Endodermal cell (in vitro differentiated cells): Measurements from ENCODE around the gene GLRA2. TPM values are rescaled to one million over a fixed set of nuclear protein-coding genes. Genes with fewer than 3 reads are reported as not detected.

Source experiments
- DNase-seq: peaks from one replicate; pipeline ENCODE4 v3.0.0-alpha.2; 2017
- H3K27ac ChIP-seq: 2 replicates; pipeline ENCODE4 v1.5.1; 2013; ENCODE audit warnings: mild to moderate bottlenecking, low read depth, low read length, moderate library complexity
- H3K27me3 ChIP-seq: 2 replicates; pipeline ENCODE4 v1.6.1; 2013; ENCODE audit warnings: mild to moderate bottlenecking, low read length, moderate library complexity; ENCODE audit not compliant: insufficient read depth, control insufficient read depth, poor library complexity, severe bottlenecking
- H3K36me3 ChIP-seq: 2 replicates; pipeline ENCODE4 v1.7.0; 2013; ENCODE audit warnings: mild to moderate bottlenecking, low read length, moderate library complexity; ENCODE audit not compliant: control insufficient read depth, insufficient read depth
- H3K4me1 ChIP-seq: one replicate; pipeline ENCODE4 v1.7.0; 2013; ENCODE audit warnings: low read length; ENCODE audit not compliant: control insufficient read depth, insufficient read depth
- H3K4me3 ChIP-seq: 2 replicates; pipeline ENCODE4 v1.5.1; 2013; ENCODE audit warnings: mild to moderate bottlenecking, low read length, moderate library complexity
- H3K9ac ChIP-seq: 2 replicates; pipeline ENCODE4 v1.6.1; 2013; ENCODE audit warnings: mild to moderate bottlenecking, low read length, moderate library complexity; ENCODE audit not compliant: poor library complexity, severe bottlenecking; ENCODE audit errors: extremely low read depth
- H3K9me3 ChIP-seq: 2 replicates; pipeline ENCODE4 v1.6.1; 2013; ENCODE audit warnings: mild to moderate bottlenecking, low read length, moderate library complexity; ENCODE audit not compliant: control insufficient read depth
- H3K27ac Mint-ChIP-seq: 2 replicates; pipeline ENCODE4 v1.8.0; 2020; ENCODE audit warnings: mixed read lengths
- H3K27me3 Mint-ChIP-seq: 2 replicates; pipeline ENCODE4 v1.8.0; 2021; ENCODE audit warnings: mild to moderate bottlenecking, mixed read lengths; ENCODE audit not compliant: insufficient read depth
- H3K36me3 Mint-ChIP-seq: 2 replicates; pipeline ENCODE4 v1.8.0; 2020; ENCODE audit warnings: low read depth, mixed read lengths
- H3K4me1 Mint-ChIP-seq: 2 replicates; pipeline ENCODE4 v1.8.0; 2020; ENCODE audit warnings: mixed read lengths
- H3K4me3 Mint-ChIP-seq: 2 replicates; pipeline ENCODE4 v1.8.0; 2020; ENCODE audit warnings: mild to moderate bottlenecking, moderate library complexity, mixed read lengths
- H3K9me3 Mint-ChIP-seq: 2 replicates; pipeline ENCODE4 v1.8.0; 2020; ENCODE audit warnings: mild to moderate bottlenecking, mixed read lengths
- CTCF ChIP-seq: fragments of 200-600 bp; sonication (generic); conservative IDR thresholded peaks from 2 replicates; pipeline ENCODE4 v1.5.0; 2021; ENCODE audit warnings: antibody characterized with exemption, mild to moderate bottlenecking
- WGBS, 2 experiments: methylation state at CpG; one replicate each; pipeline versions ENCODE4 v1.1.5 to v1.1.7; 2013; ENCODE audit warnings: missing lambda C conversion rate in 2 of 2, mixed read lengths in 1 of 2; ENCODE audit not compliant: insufficient coverage in 1 of 2, insufficient read length in 1 of 2; 5-methylcytosine and 5-hydroxymethylcytosine counted together
- total RNA-seq, 2 donors: library from RNA; stranded (reverse); fragmentation: NEBNext Ultra II Directional in 1 of 2; extraction: Animal tissue kit (Norgen Biotek cat#: 25700) in 1 of 2; gene quantifications; 2 replicates in 1 of 2; 3 replicates in 1 of 2; pipeline ENCODE4 v1.2.1, GENCODE V29; 2021

The GLRA2 gene
- total RNA-seq, 2 donors from 2014 or later = not detected

DNA sequence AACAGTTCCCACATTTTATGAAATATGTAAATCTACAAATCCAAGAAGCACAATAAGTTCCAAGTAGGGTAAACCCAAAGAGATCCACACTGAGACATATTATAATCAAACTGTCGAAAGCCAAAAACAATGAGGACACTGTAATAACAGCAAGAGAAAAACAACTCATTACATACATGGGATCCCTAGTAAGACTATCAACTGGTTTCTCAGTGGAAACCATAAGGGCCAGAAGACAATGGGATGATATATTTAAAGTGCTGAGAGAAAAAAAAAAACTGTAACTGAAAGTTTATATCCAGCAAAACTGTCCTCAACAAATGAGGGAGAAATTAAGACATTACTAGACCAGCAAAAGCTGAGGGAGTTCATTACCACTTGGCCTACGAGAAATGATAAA, 34.7 kb downstream of the GLRA2 start:
- H3K9me3 Mint-ChIP-seq = peaks cover 64% of the 10 kb centered on the region
- Histone ChIP-seq H3K4me3 (no peak overlapping the region), H3K27ac (no peak overlapping the region), H3K27me3 (no peaks in the 10 kb centered on the region), H3K9ac (no peak overlapping the region), H3K9me3 (peaks cover 30% of the 10 kb centered on the region), H3K36me3 (no peaks in the 10 kb centered on the region), H3K4me1 (no peaks in the 10 kb centered on the region)
- H3K27me3 Mint-ChIP-seq = no peaks in the 10 kb centered on the region
- H3K27ac Mint-ChIP-seq = no peak overlapping the region
- no peak for TF ChIP-seq CTCF
- DNase-seq = no peak
- H3K4me3 Mint-ChIP-seq = no peak overlapping the region
- H3K4me1 Mint-ChIP-seq = no peaks in the 10 kb centered on the region
- WGBS, 2 experiments = 100% methylated on average over 1 of the region's 2 CpGs; no CpG with 5 or more reads in 1 of the 2 experiments
- H3K36me3 Mint-ChIP-seq = no peaks in the 10 kb centered on the region

DNA sequence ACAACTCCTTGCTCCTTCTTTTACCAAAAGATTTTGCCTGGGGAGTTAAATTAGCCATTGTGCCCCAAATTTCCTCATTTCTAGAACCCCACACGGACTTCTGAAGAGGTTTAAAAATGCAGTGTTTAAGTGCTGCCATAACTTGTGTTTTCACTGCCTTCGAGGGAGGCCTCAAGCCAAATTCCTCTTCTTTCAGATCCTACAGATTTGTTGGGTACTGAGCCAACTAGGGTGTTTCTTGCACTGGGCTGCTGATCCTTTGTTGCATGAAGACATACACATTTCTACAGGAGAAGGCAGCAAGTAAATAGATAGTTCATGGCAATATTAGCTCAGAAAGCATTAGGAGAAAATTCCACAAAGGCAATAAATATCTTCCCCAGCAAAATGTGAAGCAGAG, 43.8 kb downstream of the GLRA2 start:
- no peaks in the 10 kb centered on the region for H3K27me3 Mint-ChIP-seq
- Histone ChIP-seq H3K9me3 (no peaks in the 10 kb centered on the region), H3K4me3 (no peak overlapping the region), H3K36me3 (no peaks in the 10 kb centered on the region), H3K27ac (no peak overlapping the region), H3K4me1 (no peaks in the 10 kb centered on the region), H3K27me3 (no peaks in the 10 kb centered on the region), H3K9ac (no peak overlapping the region)
- no peak for TF ChIP-seq CTCF
- no peak for DNase-seq
- H3K9me3 Mint-ChIP-seq = peaks cover 37% of the 10 kb centered on the region
- no peak overlapping the region for H3K4me3 Mint-ChIP-seq
- no peaks in the 10 kb centered on the region for H3K4me1 Mint-ChIP-seq
- H3K36me3 Mint-ChIP-seq = no peaks in the 10 kb centered on the region
- WGBS, 2 experiments = 81% methylated on average over 2 of the region's 2 CpGs; no CpG with 5 or more reads in 1 of the 2 experiments
- no peak overlapping the region for H3K27ac Mint-ChIP-seq

DNA sequence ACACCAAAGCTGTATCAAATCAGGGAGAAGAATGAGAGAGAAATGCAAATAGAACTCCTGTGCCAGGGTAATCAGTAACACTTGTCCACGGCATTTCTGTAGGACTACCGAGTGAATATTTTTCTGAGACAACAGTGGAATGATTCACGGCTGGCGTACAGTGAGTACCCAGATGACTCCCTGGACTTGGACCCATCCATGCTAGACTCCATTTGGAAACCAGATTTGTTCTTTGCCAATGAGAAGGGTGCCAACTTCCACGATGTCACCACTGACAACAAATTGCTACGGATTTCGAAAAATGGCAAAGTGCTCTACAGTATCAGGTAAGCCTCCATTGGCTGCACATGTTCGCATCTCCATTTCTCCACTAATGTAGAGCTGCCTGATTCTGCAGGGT, 51.7 kb downstream of the GLRA2 start:
- DNase-seq = no peak
- whole genome bisulfite sequencing, 2 experiments = 95 to 96% methylated on average over 4 to 7 of the region's 8 CpGs
- no peak overlapping the region for H3K9ac ChIP-seq
- Mint-ChIP-seq H3K9me3 (peaks cover 50% of the 10 kb centered on the region), H3K27me3 (no peaks in the 10 kb centered on the region), H3K36me3 (no peaks in the 10 kb centered on the region), H3K4me1 (no peaks in the 10 kb centered on the region), H3K27ac (no peak overlapping the region), H3K4me3 (no peak overlapping the region)
- H3K27ac ChIP-seq = no peak overlapping the region
- no peak for TF ChIP-seq CTCF
- H3K4me1 ChIP-seq = no peaks in the 10 kb centered on the region
- no peak overlapping the region for H3K4me3 ChIP-seq
- no peaks in the 10 kb centered on the region for H3K9me3 ChIP-seq
- H3K36me3 ChIP-seq = no peaks in the 10 kb centered on the region
- no peaks in the 10 kb centered on the region for H3K27me3 ChIP-seq
